Upper lobe of left lung (tissue), 4 donors: ENCODE measurements around the gene NUP93.

ENCODE experiments used
- EP300 ChIP-seq, 4 donors: sonication (generic); formaldehyde crosslinking; IDR thresholded peaks; one replicate each; pipeline ENCODE4 v1.5.1; 2017; ENCODE audit warnings: antibody characterized with exemption in 4 of 4, control low read depth in 2 of 4
- POLR2A ChIP-seq, 4 donors: fragments of 450-650 bp; IDR thresholded peaks; one replicate each; pipeline ENCODE4 v1.5.1; 2016 to 2017; ENCODE audit warnings: antibody characterized with exemption in 4 of 4, mild to moderate bottlenecking in 2 of 4
- POLR2AphosphoS5 ChIP-seq, 2 donors: sonication (generic); formaldehyde crosslinking; IDR thresholded peaks; one replicate each; pipeline ENCODE4 v1.5.1; 2017; ENCODE audit warnings: antibody characterized with exemption in 2 of 2
- TF ChIP-seq, protein P1 (sequence below), 6 experiments: fragments of 450-650 bp in 4 of 6; fragments of 200-600 bp in 2 of 6; sonication (generic) in 2 of 6; IDR thresholded peaks; one replicate each; pipeline ENCODE4 v1.5.1; 2016 to 2019; ENCODE audit warnings: antibody characterized with exemption in 6 of 6

- TF ChIP-seq POLR2AphosphoS5 (IDR thresholded peaks at IDR 0.05): no peak
- TF ChIP-seq, protein P1, sequence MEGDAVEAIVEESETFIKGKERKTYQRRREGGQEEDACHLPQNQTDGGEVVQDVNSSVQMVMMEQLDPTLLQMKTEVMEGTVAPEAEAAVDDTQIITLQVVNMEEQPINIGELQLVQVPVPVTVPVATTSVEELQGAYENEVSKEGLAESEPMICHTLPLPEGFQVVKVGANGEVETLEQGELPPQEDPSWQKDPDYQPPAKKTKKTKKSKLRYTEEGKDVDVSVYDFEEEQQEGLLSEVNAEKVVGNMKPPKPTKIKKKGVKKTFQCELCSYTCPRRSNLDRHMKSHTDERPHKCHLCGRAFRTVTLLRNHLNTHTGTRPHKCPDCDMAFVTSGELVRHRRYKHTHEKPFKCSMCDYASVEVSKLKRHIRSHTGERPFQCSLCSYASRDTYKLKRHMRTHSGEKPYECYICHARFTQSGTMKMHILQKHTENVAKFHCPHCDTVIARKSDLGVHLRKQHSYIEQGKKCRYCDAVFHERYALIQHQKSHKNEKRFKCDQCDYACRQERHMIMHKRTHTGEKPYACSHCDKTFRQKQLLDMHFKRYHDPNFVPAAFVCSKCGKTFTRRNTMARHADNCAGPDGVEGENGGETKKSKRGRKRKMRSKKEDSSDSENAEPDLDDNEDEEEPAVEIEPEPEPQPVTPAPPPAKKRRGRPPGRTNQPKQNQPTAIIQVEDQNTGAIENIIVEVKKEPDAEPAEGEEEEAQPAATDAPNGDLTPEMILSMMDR (IDR thresholded peaks at IDR 0.05): no peak
- no peak for TF ChIP-seq POLR2A (IDR thresholded peaks at IDR 0.05)
- no peak for TF ChIP-seq EP300 (IDR thresholded peaks at IDR 0.05)
Measured at GRCh38 chr16:56852401-56852730, 122.4 kb downstream of the NUP93 start.
